ENCODE data around the gene BANP.
"Not testable (repeated sequence)": the region's sequence is repeated elsewhere in the genome, so short reads cannot be mapped to it uniquely, and the experiment has no call there.

DNA sequence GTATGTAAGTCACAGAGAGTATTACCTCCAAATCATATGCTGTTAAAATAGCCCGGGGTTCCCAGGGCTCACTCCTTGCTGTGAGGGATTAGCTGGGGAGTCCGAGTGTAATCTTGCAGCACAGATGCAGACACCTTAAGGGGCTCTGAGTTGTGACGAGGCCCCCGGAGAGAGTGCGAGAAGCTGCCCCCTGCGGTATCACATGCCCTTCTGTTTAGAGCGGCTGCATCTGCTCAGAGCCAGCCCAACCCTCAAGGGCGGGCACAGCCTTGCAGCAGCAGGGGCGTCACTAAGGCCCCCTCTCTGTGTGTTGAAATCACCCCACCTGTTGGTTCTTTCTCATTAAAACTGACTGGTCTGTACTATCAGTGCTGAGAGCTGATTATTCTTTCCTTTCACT lies 37.4 kb downstream of the BANP start:
- TF ChIP-seq CTCF (IDR thresholded peaks at IDR 0.05; ENCODE audit: extremely low read depth in 1 of 2, insufficient read depth in 1 of 2, low read depth in 1 of 2, low read length in 2 of 2); JUN (IDR thresholded peaks at IDR 0.05; ENCODE audit: borderline replicate concordance, insufficient read depth, insufficient read length, low read depth); POLR2A (IDR thresholded peaks at IDR 0.05; ENCODE audit: low read depth, low read length); MYC (IDR thresholded peaks at IDR 0.05; ENCODE audit: low read depth, low read length); POLR2AphosphoS5 (IDR thresholded peaks at IDR 0.05; ENCODE audit: insufficient read depth, low read depth, low read length); EZH2 (IDR thresholded peaks at IDR 0.05; ENCODE audit: borderline replicate concordance, low read depth, low read length, severe bottlenecking); FOS (IDR thresholded peaks at IDR 0.05; ENCODE audit: borderline replicate concordance, insufficient read depth, low read length): not testable (repeated sequence)
- TF ChIP-seq, protein P1, sequence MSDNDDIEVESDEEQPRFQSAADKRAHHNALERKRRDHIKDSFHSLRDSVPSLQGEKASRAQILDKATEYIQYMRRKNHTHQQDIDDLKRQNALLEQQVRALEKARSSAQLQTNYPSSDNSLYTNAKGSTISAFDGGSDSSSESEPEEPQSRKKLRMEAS (IDR thresholded peaks at IDR 0.05; ENCODE audit: insufficient read depth, insufficient read length), result not testable (repeated sequence)

Measured in endothelial cell of umbilical vein (primary cell).